Measurements from ENCODE around the gene SCN4A.

- TF ChIP-seq CTCF (IDR thresholded peaks at IDR 0.05) (no peak), REST (IDR thresholded peaks at IDR 0.05; ENCODE audit: insufficient read depth in 1 of 2, low read depth in 2 of 2, low read length in 1 of 2) (no peak), POLR2AphosphoS5 (IDR thresholded peaks at IDR 0.05; ENCODE audit: low read depth, low read length) (no peak), TCF7L2 (IDR thresholded peaks at IDR 0.05; ENCODE audit: low read depth, low read length) (no peak)
Measured at GRCh38 chr17:63984236-63984635, 11.5 kb upstream of the SCN4A start.
